GM21529 (cell line): ENCODE data around the gene SPEF1.

Experiments used
- ATAC-seq: cut with Tn5 transposase; IDR thresholded peaks from one replicate; pipeline ENCODE4 v1.9.1; 2021; ENCODE audit not compliant: unreplicated experiment

Gene SPEF1

GRCh38 chr20:3732327-3733118, 48.7 kb downstream of the SPEF1 start, which contains the start of gene HSPA12B:
Gene HSPA12B, plus strand, starts transcription at chr20:3732685. Its CDS starts 5,990 bp downstream, at chr20:3738675.
- ATAC-seq, result no peak

DNA sequence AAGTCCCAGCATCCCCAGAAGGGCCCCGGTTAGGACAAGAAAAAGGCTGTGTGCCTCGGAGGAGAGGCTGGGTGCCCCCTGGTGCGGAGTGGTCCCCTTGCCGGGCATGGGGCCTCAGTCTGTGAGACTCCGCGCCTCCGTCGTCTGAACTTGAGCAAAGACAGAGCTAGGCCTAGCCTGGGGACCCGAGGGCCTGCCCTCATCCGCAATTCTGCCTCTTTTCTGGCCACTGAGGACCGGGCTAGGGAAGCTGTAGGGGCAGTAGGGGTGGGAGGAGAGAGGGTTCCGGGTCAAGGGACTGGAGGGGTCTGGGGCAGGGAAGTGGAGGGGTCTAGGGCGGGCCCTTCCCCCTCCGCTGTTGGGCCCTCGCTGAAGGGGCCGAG, 49.3 kb downstream of the SPEF1 start:
- ATAC-seq, result no peak

DNA sequence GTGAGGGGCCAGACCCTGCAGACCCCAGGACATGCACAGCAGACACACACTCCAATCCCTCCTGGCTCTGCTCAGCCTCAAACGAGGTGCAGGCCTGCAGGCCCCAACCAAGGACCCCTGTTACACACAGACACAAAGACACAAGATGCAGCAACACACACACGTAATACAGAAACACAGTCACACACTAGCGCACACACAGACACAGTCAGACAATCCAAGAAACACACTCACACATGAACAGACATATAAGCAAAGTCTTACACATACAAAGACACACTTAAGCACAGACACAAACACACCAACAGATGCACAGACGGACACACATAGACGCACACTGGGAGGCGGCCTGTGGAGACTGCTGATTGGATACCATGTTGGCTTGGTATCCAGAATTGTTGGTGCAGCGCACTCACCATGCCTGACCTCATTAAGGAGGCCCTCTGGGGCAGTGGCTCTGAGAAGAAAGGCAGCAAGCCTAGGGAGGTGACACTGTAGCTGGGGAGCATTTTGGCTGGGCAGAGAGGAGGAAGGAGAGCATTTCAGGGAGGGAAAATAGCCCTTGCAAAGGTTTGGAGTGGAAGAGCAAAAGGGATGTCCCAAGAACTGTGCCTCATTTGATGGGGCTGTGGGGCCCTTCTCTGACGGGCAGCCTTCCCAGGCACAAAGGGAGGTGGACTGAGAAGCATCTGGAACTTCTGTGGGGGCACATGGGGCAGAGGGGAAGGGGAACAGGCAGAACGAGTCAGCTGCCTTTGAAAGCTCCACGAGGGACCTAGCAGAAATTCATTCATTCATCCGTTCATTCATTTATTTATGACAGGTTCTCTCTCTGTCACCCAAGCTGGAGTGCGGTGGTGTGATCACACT, 50.2 kb downstream of the SPEF1 start:
- ATAC-seq, result no peak

GRCh38 chr20:3729811-3730540, 51.3 kb downstream of the SPEF1 start:
- no peak for ATAC-seq

GRCh38 chr20:3729378-3729777, 51.9 kb downstream of the SPEF1 start:
- no peak for ATAC-seq

- no peak for ATAC-seq
Observed at GRCh38 chr20:3728876-3729275, 52.4 kb downstream of the SPEF1 start.

GRCh38 chr20:3728354-3728753, 52.9 kb downstream of the SPEF1 start:
- ATAC-seq, result no peak
